Right atrium auricular region (tissue), 2 donors: Measurements from ENCODE around the gene ACAT2. TPM values are rescaled to one million over a fixed set of nuclear protein-coding genes. Genes with fewer than 3 reads are reported as not detected.
A peak's percentile ranks its signal among the peaks of the same experiment; 100 is the strongest.
"Not testable (repeated sequence)": the region's sequence is repeated elsewhere in the genome, so short reads cannot be mapped to it uniquely, and the experiment has no call there.

ENCODE experiments used
- DNase-seq: peaks from one replicate; pipeline ENCODE4 v3.0.0-alpha.2; 2019; ENCODE audit warnings: low spot score
- H3K27ac ChIP-seq, 2 donors: fragments of 200-600 bp; sonication (generic); 1 replicate in 1 of 2; 2 replicates in 1 of 2; pipeline ENCODE4 v1.5.1; 2016 to 2019
- H3K27me3 ChIP-seq, 2 donors: fragments of 200-600 bp; sonication (generic); one replicate each; pipeline versions ENCODE4 v1.5.1 to v1.6.0; 2017 to 2019
- H3K36me3 ChIP-seq: fragments of 200-600 bp; sonication (generic); one replicate; pipeline ENCODE4 v1.5.1; 2016
- H3K4me1 ChIP-seq, 2 donors: fragments of 200-600 bp; sonication (generic); one replicate each; pipeline versions ENCODE4 v1.5.1 to v1.6.0; 2017 to 2019
- H3K4me3 ChIP-seq, 2 donors: fragments of 200-600 bp; sonication (generic); 1 replicate in 1 of 2; 2 replicates in 1 of 2; pipeline ENCODE4 v1.5.1; 2017 to 2019; ENCODE audit warnings: mild to moderate bottlenecking in 1 of 2, moderate library complexity in 1 of 2
- H3K9me3 ChIP-seq, 2 donors: fragments of 200-600 bp; sonication (generic); one replicate each; pipeline ENCODE4 v1.5.1; 2019
- total RNA-seq, 2 donors: library from RNA; depleted of rRNA; stranded (reverse); fragments of >200 nt; gene quantifications; one replicate each; pipeline ENCODE4 v1.1.0, GENCODE V29; 2016
- TF ChIP-seq, protein P1 (sequence below), 2 donors: fragments of 200-600 bp; sonication (generic); IDR thresholded peaks; one replicate each; pipeline ENCODE4 v1.5.1; 2019; ENCODE audit warnings: antibody characterized with exemption in 2 of 2

ACAT2 gene
- total RNA-seq, 2 donors from 2014 or later: 1.5 to 1.6 TPM

DNA sequence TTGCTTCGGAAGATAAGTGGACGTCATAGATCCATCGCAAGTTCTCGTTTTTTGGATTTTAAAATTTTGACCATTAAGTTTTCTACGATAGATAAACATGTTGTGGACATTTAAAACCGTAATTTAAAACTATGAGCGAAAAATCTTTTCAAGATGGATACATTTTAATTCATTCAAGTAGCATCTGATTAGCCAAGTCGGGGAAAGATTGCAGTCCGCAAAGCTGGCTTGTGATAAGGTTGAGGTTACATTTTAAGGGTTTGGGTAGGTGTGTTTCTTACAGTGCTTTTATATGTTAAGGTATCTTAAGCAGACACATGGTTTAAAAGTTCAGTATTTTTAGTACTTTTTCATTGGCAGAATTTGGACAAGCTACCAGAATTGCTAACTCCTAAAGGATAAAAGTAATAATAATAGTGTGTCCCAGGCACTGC lies 33.3 kb upstream of the ACAT2 start:
- no peak for DNase-seq
- Histone ChIP-seq H3K27ac (peak overlapping the region; percentile 97 to 100), H3K9me3 (no peaks in the 10 kb centered on the region), H3K36me3 (no peaks in the 10 kb centered on the region), H3K4me1 (peaks cover 0 to 58% of the 10 kb centered on the region in 2 donors), H3K27me3 (no peaks in the 10 kb centered on the region), H3K4me3 (peak overlapping the region; percentile 59 to 87)
- TF ChIP-seq, protein P1, sequence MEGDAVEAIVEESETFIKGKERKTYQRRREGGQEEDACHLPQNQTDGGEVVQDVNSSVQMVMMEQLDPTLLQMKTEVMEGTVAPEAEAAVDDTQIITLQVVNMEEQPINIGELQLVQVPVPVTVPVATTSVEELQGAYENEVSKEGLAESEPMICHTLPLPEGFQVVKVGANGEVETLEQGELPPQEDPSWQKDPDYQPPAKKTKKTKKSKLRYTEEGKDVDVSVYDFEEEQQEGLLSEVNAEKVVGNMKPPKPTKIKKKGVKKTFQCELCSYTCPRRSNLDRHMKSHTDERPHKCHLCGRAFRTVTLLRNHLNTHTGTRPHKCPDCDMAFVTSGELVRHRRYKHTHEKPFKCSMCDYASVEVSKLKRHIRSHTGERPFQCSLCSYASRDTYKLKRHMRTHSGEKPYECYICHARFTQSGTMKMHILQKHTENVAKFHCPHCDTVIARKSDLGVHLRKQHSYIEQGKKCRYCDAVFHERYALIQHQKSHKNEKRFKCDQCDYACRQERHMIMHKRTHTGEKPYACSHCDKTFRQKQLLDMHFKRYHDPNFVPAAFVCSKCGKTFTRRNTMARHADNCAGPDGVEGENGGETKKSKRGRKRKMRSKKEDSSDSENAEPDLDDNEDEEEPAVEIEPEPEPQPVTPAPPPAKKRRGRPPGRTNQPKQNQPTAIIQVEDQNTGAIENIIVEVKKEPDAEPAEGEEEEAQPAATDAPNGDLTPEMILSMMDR (IDR thresholded peaks at IDR 0.05): no peak

DNA sequence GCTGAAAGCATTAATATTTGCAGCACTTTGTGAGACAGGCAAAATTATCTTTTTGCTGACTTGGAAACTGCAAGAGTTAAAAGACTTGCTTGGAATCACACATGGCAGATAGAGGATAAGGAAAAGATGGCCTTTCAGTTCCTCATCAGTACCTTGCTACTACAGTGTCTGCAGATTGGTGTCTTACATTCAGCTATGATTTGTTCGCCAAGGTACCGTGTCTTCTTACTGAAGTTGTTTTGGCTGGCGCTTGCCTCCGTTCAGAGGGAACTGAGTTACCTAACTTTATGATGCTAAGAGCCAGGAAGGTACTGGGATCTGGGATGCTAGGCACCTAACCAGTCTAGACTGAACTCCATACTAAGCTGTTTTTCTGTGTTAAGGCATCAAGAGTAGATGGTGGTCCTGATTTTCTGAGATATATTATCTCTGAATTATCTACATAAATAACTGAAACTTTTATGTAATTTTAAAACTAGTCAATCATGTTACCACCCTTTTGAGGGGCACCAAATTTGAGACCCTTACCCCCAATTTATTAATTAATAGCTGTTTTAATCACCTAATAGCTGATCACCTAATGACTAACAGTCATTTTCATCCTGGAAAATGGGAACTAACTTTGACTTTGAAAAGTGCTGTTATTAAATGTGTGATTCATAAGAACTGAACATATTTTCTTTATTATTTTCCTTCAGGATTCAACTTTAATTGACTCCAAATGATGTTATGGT lies 32.1 kb upstream of the ACAT2 start:
- Histone ChIP-seq H3K9me3 (no peaks in the 10 kb centered on the region), H3K27ac (peak overlapping the region in 1 of 2 donors; percentile 97), H3K4me3 (no peak overlapping the region), H3K4me1 (peaks cover 0 to 59% of the 10 kb centered on the region in 2 donors), H3K36me3 (no peaks in the 10 kb centered on the region), H3K27me3 (no peaks in the 10 kb centered on the region)
- TF ChIP-seq, protein P1 (IDR thresholded peaks at IDR 0.05): no peak
- DNase-seq: no peak

DNA sequence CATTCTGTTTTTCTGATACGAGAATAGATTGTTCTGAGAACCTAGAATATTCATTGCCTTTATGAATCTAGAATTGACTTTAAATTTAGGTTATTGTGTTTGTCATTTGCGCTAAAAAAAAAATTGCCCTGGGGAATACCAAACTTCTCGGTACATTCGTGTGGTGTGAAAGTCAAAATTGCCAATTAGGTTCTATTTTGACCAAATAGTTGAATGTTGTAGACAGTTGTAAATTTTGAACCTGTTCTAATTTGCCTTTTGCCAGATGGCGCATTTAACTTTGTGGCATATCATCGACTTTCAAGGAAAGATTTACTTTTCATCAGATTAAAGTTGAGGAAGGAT lies 31.5 kb upstream of the ACAT2 start:
- H3K36me3 ChIP-seq: no peaks in the 10 kb centered on the region
- H3K4me3 ChIP-seq: no peak overlapping the region
- H3K9me3 ChIP-seq: no peaks in the 10 kb centered on the region
- TF ChIP-seq, protein P1 (IDR thresholded peaks at IDR 0.05): no peak
- no peak for DNase-seq
- peaks cover 0 to 64% of the 10 kb centered on the region in 2 donors for H3K4me1 ChIP-seq
- H3K27ac ChIP-seq: peak overlapping the region in 1 of 2 donors; percentile 97
- no peaks in the 10 kb centered on the region for H3K27me3 ChIP-seq

DNA sequence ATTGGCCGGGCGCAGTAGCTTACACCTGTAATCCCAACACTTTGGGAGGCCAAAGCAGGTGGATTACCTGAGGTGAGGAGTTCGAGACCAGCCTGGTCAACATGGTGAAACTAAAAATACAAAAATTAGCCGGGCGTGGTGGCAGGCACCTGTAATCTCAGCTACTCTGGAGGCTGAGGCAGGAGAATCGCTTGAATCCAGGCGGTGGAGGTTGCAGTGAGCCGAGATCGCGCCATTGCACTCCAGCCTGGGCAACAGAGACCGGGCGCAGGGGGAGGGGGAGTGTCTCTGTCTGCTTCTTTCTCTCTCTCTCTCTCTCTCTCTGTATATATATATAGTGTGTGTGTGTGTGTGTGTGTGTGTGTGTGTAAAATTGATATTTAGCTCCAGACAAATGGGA lies 29.3 kb upstream of the ACAT2 start:
- DNase-seq, H3K36me3 ChIP-seq, H3K27ac ChIP-seq, H3K27me3 ChIP-seq, H3K9me3 ChIP-seq, H3K4me3 ChIP-seq: not testable (repeated sequence)
- peaks cover 0 to 64% of the 10 kb centered on the region in 2 donors for H3K4me1 ChIP-seq

DNA sequence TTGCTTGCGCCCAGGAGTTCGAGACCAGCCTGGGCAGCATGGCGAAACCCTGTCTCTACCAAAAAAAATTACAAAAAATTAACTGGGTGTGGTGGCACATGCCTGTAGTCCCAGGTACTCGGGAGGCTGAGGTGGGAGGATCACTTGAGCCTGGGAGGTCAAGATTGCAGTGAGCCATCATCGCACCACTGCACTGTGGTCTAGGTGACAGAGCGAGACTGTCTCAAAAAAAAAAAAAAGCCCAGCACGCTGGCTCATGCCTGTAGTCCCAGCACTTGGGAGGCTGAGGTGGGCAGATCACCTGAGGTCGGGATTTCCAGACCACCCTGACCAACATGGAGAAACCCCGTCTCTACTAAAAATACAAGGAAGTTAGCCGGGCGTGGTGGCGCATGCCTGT lies 28.4 kb upstream of the ACAT2 start:
- H3K9me3 ChIP-seq, H3K36me3 ChIP-seq, DNase-seq, H3K4me3 ChIP-seq, H3K27me3 ChIP-seq, H3K27ac ChIP-seq: not testable (repeated sequence)
- peaks cover 0 to 63% of the 10 kb centered on the region in 2 donors for H3K4me1 ChIP-seq

DNA sequence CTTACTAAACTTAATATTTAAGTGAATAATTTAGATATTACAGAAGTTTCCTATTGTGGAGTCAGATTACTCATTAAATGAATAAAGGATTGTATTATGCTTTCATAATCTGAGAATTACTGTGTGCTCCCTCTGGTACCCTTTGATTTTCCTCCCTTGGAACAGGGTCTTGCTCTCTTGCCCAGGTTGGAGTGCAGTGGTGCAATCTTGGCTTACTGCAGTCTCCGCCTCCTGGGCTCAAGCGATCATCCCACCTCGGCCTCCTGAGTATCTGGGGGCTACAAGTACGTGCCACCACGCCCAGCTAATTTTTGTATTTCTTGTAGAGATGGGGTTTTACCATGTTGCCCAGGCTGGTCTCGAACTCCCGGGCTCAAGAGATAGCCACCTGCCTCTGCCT lies 24.9 kb upstream of the ACAT2 start:
- Histone ChIP-seq H3K27ac (no peak overlapping the region), H3K9me3 (no peaks in the 10 kb centered on the region), H3K27me3 (no peaks in the 10 kb centered on the region), H3K36me3 (peaks cover 34% of the 10 kb centered on the region), H3K4me1 (peaks cover 0 to 28% of the 10 kb centered on the region in 2 donors), H3K4me3 (no peak overlapping the region)
- no peak for DNase-seq
- TF ChIP-seq, protein P1 (IDR thresholded peaks at IDR 0.05): no peak

DNA sequence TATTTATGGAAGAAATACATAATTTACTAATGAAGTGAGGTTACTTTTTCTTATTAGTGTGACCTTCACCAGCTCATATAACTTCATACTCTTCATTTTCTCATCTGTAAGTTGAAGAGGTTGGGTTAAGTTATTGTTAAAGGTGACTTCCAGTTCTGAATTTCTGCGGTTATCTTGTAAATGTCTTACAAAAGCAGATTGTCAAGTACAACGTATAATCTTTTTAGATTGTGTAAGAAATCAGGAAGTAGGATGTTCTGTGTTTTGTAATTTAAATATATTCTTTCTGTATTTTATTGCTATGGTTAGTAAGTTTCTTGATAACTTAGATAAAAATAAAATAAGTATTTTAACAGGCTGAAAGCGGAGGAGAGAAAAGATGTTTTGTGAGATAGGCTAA lies 22.5 kb upstream of the ACAT2 start:
- TF ChIP-seq, protein P1 (IDR thresholded peaks at IDR 0.05): no peak
- Histone ChIP-seq H3K9me3 (no peaks in the 10 kb centered on the region), H3K36me3 (peaks cover 58% of the 10 kb centered on the region), H3K4me3 (no peak overlapping the region), H3K4me1 (peaks cover 0 to 17% of the 10 kb centered on the region in 2 donors), H3K27ac (no peak overlapping the region), H3K27me3 (no peaks in the 10 kb centered on the region)
- DNase-seq: no peak
